Adrenal gland (tissue), 12 donors: Measurements from ENCODE around the gene CCK. TPM values are rescaled to one million over a fixed set of nuclear protein-coding genes. Genes with fewer than 3 reads are reported as not detected.

Experiments used
- DNase-seq, 7 donors: peaks; one replicate each; pipeline ENCODE4 v3.0.0-alpha.2; 2019 to 2020
- H3K27ac ChIP-seq, 5 donors: fragments of 200-600 bp; sonication (generic) in 4 of 5; 1 replicate in 3 of 5; 2 replicates in 2 of 5; pipeline versions ENCODE4 v1.5.1 to v1.8.0; 2016 to 2020; ENCODE audit warnings: mild to moderate bottlenecking in 1 of 5
- H3K27me3 ChIP-seq: fragments of 200-600 bp; 2 replicates; pipeline ENCODE4 v1.8.0; 2021
- H3K36me3 ChIP-seq, 2 donors: fragments of 200-600 bp; replicated peaks in 1 of 2; 1 replicate in 1 of 2; 2 replicates in 1 of 2; pipeline versions ENCODE4 v1.5.1 to v1.8.0; 2018 to 2022
- H3K4me1 ChIP-seq, 2 donors: fragments of 200-600 bp; replicated peaks in 1 of 2; 1 replicate in 1 of 2; 2 replicates in 1 of 2; pipeline versions ENCODE4 v1.5.1 to v1.8.0; 2018 to 2021
- H3K4me3 ChIP-seq, 4 donors: fragments of 200-600 bp; sonication (generic) in 3 of 4; one replicate each; pipeline ENCODE4 v1.5.1; 2016 to 2018
- H3K9me3 ChIP-seq, 3 donors: fragments of 200-600 bp; sonication (generic) in 1 of 3; replicated peaks in 1 of 3; 1 replicate in 2 of 3; 2 replicates in 1 of 3; pipeline versions ENCODE4 v1.5.1 to v1.8.0; 2016 to 2021
- CTCF ChIP-seq, 6 experiments: fragments of 450-650 bp in 4 of 6; fragments of 200-600 bp in 2 of 6; sonication (generic) in 1 of 6; IDR thresholded peaks; 1 replicate in 5 of 6; 2 replicates in 1 of 6; pipeline versions ENCODE4 v1.5.1 to v1.8.0; 2016 to 2021; ENCODE audit warnings: antibody characterized with exemption in 6 of 6, mild to moderate bottlenecking in 2 of 6, moderate library complexity in 1 of 6
- POLR2A ChIP-seq, 2 donors: fragments of 450-650 bp; IDR thresholded peaks; one replicate each; pipeline ENCODE4 v1.6.1; 2017; ENCODE audit warnings: antibody characterized with exemption in 2 of 2, mild to moderate bottlenecking in 2 of 2, moderate library complexity in 1 of 2
- WGBS, 4 donors: extraction: QIAGEN DNeasy Blood & Tissue Kit in 2 of 4; methylation state at CpG; one replicate each; pipeline versions ENCODE4 v1.1.5 to v1.1.7; 2013 to 2017; 5-methylcytosine and 5-hydroxymethylcytosine counted together
- intact Hi-C, 2 donors: fragments of 100-400 bp; cut with DNase I; formaldehyde crosslinking; loops; one replicate each; pipeline versions ENCODE4 v1.14.1 to v1.15.0; 2022 to 2023
- polyA plus RNA-seq, 3 donors: library from polyadenylated mRNA; stranded (reverse); fragments of 200-250 nt in 2 of 3; fragments of 350-450 nt in 1 of 3; fragmentation: Illumina TruSeq in 1 of 3; extraction: RNeasy Lipid Tissue Mini Kit (QIAGEN cat#74804) in 1 of 3; gene quantifications; one replicate each; pipeline ENCODE4 v1.2.3, GENCODE V29; 2013 to 2014
- total RNA-seq, 9 donors: library from RNA; depleted of rRNA in 4 of 9; stranded (reverse); fragments of >200 nt in 4 of 9; fragments of 120-200 nt in 1 of 9; fragmentation: NEBNext Ultra II Directional in 1 of 9; extraction: Animal tissue kit (Norgen Biotek cat#: 25700) in 1 of 9; gene quantifications; one replicate each; pipeline versions ENCODE4 v1.1.0 to v1.2.4, GENCODE V29; 2013 to 2023
- donor health status: healthy with polysubstance abuse.
- donor health status: Bipolar disorder and iron deficiency.
- donor health status: DM: yes; HTN: yes; CAD: no.
- donor health status: DM: no; HTN: no; CAD: no.
- donor health status: DM: no; HTN: no; CAD: no.
- donor health status: DM: yes; HTN: yes; CAD: no.

CCK gene
- total and polyA plus RNA-seq, 12 donors: 0.13 to 5.5 (median 0.59) TPM; not detected in 4

- Histone ChIP-seq H3K27me3 (peaks cover 9% of the 10 kb centered on the region), H3K36me3 (no peaks in the 10 kb centered on the region), H3K27ac (no peak overlapping the region), H3K4me1 (no peaks in the 10 kb centered on the region), H3K4me3 (no peak overlapping the region), H3K9me3 (no peaks in the 10 kb centered on the region)
- TF ChIP-seq POLR2A (IDR thresholded peaks at IDR 0.05) (no peak), CTCF (IDR thresholded peaks at IDR 0.05) (no peak)
- DNase-seq: no peak
- intact Hi-C loops: no loop called here
- WGBS, 4 donors: 60 to 75% (median 68%) methylated on average over 2 of the region's 2 CpGs
These were observed 32.3 kb upstream of the CCK start for GRCh38 chr3:42298259-42298658.

- H3K36me3 ChIP-seq: no peaks in the 10 kb centered on the region
- H3K27me3 ChIP-seq: peaks cover 9% of the 10 kb centered on the region
- 54 to 88% (median 61%) methylated on average over 1 of the region's 1 CpG for WGBS, 4 donors
- intact Hi-C loops: no loop called here
- TF ChIP-seq POLR2A (IDR thresholded peaks at IDR 0.05) (no peak), CTCF (IDR thresholded peaks at IDR 0.05) (no peak)
- H3K27ac ChIP-seq: no peak overlapping the region
- H3K9me3 ChIP-seq: no peaks in the 10 kb centered on the region
- H3K4me3 ChIP-seq: no peak overlapping the region
- DNase-seq: no peak
- H3K4me1 ChIP-seq: no peaks in the 10 kb centered on the region
These were observed 26.0 kb upstream of the CCK start for GRCh38 chr3:42292009-42292408.

GRCh38 chr3:42290966-42291714, 25.2 kb upstream of the CCK start:
- H3K4me3 ChIP-seq: no peak overlapping the region
- DNase-seq: no peak
- no peaks in the 10 kb centered on the region for H3K4me1 ChIP-seq
- H3K9me3 ChIP-seq: no peaks in the 10 kb centered on the region
- H3K27ac ChIP-seq: no peak overlapping the region
- TF ChIP-seq CTCF (IDR thresholded peaks at IDR 0.05) (no peak), POLR2A (IDR thresholded peaks at IDR 0.05) (no peak)
- H3K36me3 ChIP-seq: no peaks in the 10 kb centered on the region
- WGBS, 4 donors: 79 to 90% (median 82%) methylated on average over 5 of the region's 5 CpGs
- peaks cover 9% of the 10 kb centered on the region for H3K27me3 ChIP-seq
- intact Hi-C loops: no loop called here

- intact Hi-C loops: no loop called here
- H3K36me3 ChIP-seq: no peaks in the 10 kb centered on the region
- DNase-seq: no peak
- 27 to 46% (median 39%) methylated on average over 1 of the region's 1 CpG for WGBS, 4 donors
- no peaks in the 10 kb centered on the region for H3K9me3 ChIP-seq
- no peak overlapping the region for H3K4me3 ChIP-seq
- TF ChIP-seq POLR2A (IDR thresholded peaks at IDR 0.05) (no peak), CTCF (IDR thresholded peaks at IDR 0.05) (no peak)
- no peaks in the 10 kb centered on the region for H3K27me3 ChIP-seq
- H3K27ac ChIP-seq: no peak overlapping the region
- no peaks in the 10 kb centered on the region for H3K4me1 ChIP-seq
These were observed 23.0 kb upstream of the CCK start for GRCh38 chr3:42289026-42289425.
